ENCODE data around the gene BEST1. TPM values are rescaled to one million over a fixed set of nuclear protein-coding genes. Genes with fewer than 3 reads are reported as not detected.
"Not testable (repeated sequence)": the region's sequence is repeated elsewhere in the genome, so short reads cannot be mapped to it uniquely, and the experiment has no call there.

BEST1 gene
- total and polyA plus RNA-seq, 2 donors, result 2.0 to 6.7 TPM

- DNase-seq (ENCODE audit: extremely low spot score), result no peak
- H3K4me3 ChIP-seq (ENCODE audit: low read depth, low read length), result no peak overlapping the region
- no peak overlapping the region for H3K27ac ChIP-seq (ENCODE audit: low read depth)
- H3K4me1 ChIP-seq (ENCODE audit: insufficient read depth), result no peaks in the 10 kb centered on the region
- no peaks in the 10 kb centered on the region for H3K36me3 ChIP-seq (ENCODE audit: insufficient read depth)
- WGBS, result 65% methylated on average over 3 of the region's 3 CpGs
Measured at GRCh38 chr11:61958590-61958989, 8.4 kb downstream of the BEST1 start.

- H3K36me3 ChIP-seq (ENCODE audit: insufficient read depth), result no peaks in the 10 kb centered on the region
- WGBS, result 60% methylated on average over 2 of the region's 2 CpGs
- no peaks in the 10 kb centered on the region for H3K4me1 ChIP-seq (ENCODE audit: insufficient read depth)
- DNase-seq (ENCODE audit: extremely low spot score), result no peak
- no peak overlapping the region for H3K4me3 ChIP-seq (ENCODE audit: low read depth, low read length)
- no peak overlapping the region for H3K27ac ChIP-seq (ENCODE audit: low read depth)
Measured at GRCh38 chr11:61959114-61959513, 9.0 kb downstream of the BEST1 start.

GRCh38 chr11:61959678-61960077, 9.5 kb downstream of the BEST1 start:
- H3K27ac ChIP-seq (ENCODE audit: low read depth), result no peak overlapping the region
- H3K4me3 ChIP-seq (ENCODE audit: low read depth, low read length), result no peak overlapping the region
- H3K36me3 ChIP-seq (ENCODE audit: insufficient read depth), result no peaks in the 10 kb centered on the region
- no peaks in the 10 kb centered on the region for H3K4me1 ChIP-seq (ENCODE audit: insufficient read depth)
- WGBS, result 88% methylated on average over 6 of the region's 6 CpGs
- DNase-seq (ENCODE audit: extremely low spot score), result no peak

- DNase-seq (ENCODE audit: extremely low spot score), result no peak
- 78% methylated on average over 3 of the region's 3 CpGs for WGBS
- H3K4me3 ChIP-seq (ENCODE audit: low read depth, low read length), result no peak overlapping the region
- no peak overlapping the region for H3K27ac ChIP-seq (ENCODE audit: low read depth)
- H3K4me1 ChIP-seq (ENCODE audit: insufficient read depth), result no peaks in the 10 kb centered on the region
- H3K36me3 ChIP-seq (ENCODE audit: insufficient read depth), result peaks cover 4% of the 10 kb centered on the region
Measured at GRCh38 chr11:61960532-61960931, 10.4 kb downstream of the BEST1 start.

- Histone ChIP-seq H3K36me3 (ENCODE audit: insufficient read depth) (peaks cover 4% of the 10 kb centered on the region), H3K27ac (ENCODE audit: low read depth) (no peak overlapping the region)
- WGBS, result 86% methylated on average over 8 of the region's 8 CpGs
Measured at GRCh38 chr11:61961570-61962212, 11.5 kb downstream of the BEST1 start.

GRCh38 chr11:61962213-61963015, 12.3 kb downstream of the BEST1 start:
- H3K27ac ChIP-seq (ENCODE audit: low read depth), result peak overlapping the region; percentile 25
- H3K4me1 ChIP-seq (ENCODE audit: insufficient read depth), result no peaks in the 10 kb centered on the region
- no peak overlapping the region for H3K4me3 ChIP-seq (ENCODE audit: low read depth, low read length)
- peaks cover 4% of the 10 kb centered on the region for H3K36me3 ChIP-seq (ENCODE audit: insufficient read depth)
- no peak for DNase-seq (ENCODE audit: extremely low spot score)
- 88% methylated on average over 12 of the region's 12 CpGs for WGBS

More at GRCh38 chr11:61961570-61962212, 11.5 kb downstream of the BEST1 start:
- H3K4me3 ChIP-seq (ENCODE audit: low read depth, low read length), result no peak overlapping the region
- DNase-seq (ENCODE audit: extremely low spot score), result no peak
- H3K4me1 ChIP-seq (ENCODE audit: insufficient read depth), result no peaks in the 10 kb centered on the region

- Histone ChIP-seq H3K4me3 (ENCODE audit: low read depth, low read length) (no peak overlapping the region), H3K27ac (ENCODE audit: low read depth) (peak overlapping the region; percentile 25), H3K4me1 (ENCODE audit: insufficient read depth) (no peaks in the 10 kb centered on the region), H3K36me3 (ENCODE audit: insufficient read depth) (peaks cover 4% of the 10 kb centered on the region)
- no peak for DNase-seq (ENCODE audit: extremely low spot score)
- WGBS, result 97% methylated on average over 3 of the region's 3 CpGs
Measured at GRCh38 chr11:61963016-61963281, 12.8 kb downstream of the BEST1 start.

GRCh38 chr11:61963282-61964057, 13.3 kb downstream of the BEST1 start:
- no peak overlapping the region for H3K27ac ChIP-seq (ENCODE audit: low read depth)
- H3K36me3 ChIP-seq (ENCODE audit: insufficient read depth), result peaks cover 4% of the 10 kb centered on the region
- no peak overlapping the region for H3K4me3 ChIP-seq (ENCODE audit: low read depth, low read length)
- WGBS, result 57% methylated on average over 10 of the region's 10 CpGs
- DNase-seq (ENCODE audit: extremely low spot score), result no peak
- no peaks in the 10 kb centered on the region for H3K4me1 ChIP-seq (ENCODE audit: insufficient read depth)

- DNase-seq (ENCODE audit: extremely low spot score), result no peak
- Histone ChIP-seq H3K4me3 (ENCODE audit: low read depth, low read length) (no peak overlapping the region), H3K4me1 (ENCODE audit: insufficient read depth) (no peaks in the 10 kb centered on the region), H3K27ac (ENCODE audit: low read depth) (no peak overlapping the region), H3K36me3 (ENCODE audit: insufficient read depth) (peaks cover 4% of the 10 kb centered on the region)
- 75% methylated on average over 4 of the region's 4 CpGs for WGBS
Measured at GRCh38 chr11:61964058-61964665, 14.0 kb downstream of the BEST1 start.

- WGBS, result 66% methylated on average over 9 of the region's 9 CpGs
- Histone ChIP-seq H3K4me3 (ENCODE audit: low read depth, low read length) (peak overlapping the region; percentile 9), H3K27ac (ENCODE audit: low read depth) (peak overlapping the region; percentile 53)
- H3K4me1 ChIP-seq (ENCODE audit: insufficient read depth); DNase-seq (ENCODE audit: extremely low spot score); H3K36me3 ChIP-seq (ENCODE audit: insufficient read depth): not testable (repeated sequence)
Measured at GRCh38 chr11:61964666-61965271, 14.6 kb downstream of the BEST1 start.

- H3K36me3 ChIP-seq (ENCODE audit: insufficient read depth), result peaks cover 4% of the 10 kb centered on the region
- no peak for DNase-seq (ENCODE audit: extremely low spot score)
- H3K27ac ChIP-seq (ENCODE audit: low read depth), result peak overlapping the region; percentile 100
- no peaks in the 10 kb centered on the region for H3K4me1 ChIP-seq (ENCODE audit: insufficient read depth)
- WGBS, result under 1% methylated on average over 13 of the region's 13 CpGs
- H3K4me3 ChIP-seq (ENCODE audit: low read depth, low read length), result peak overlapping the region; percentile 65
Measured at GRCh38 chr11:61966734-61967115, 16.6 kb downstream of the BEST1 start.

GRCh38 chr11:61967116-61967923, 17.2 kb downstream of the BEST1 start, which contains the start of gene FTH1:
Gene FTH1 (minus strand): TSS chr11:61967634. CDS start chr11:61967425, 209 bp downstream.
- Histone ChIP-seq H3K4me1 (ENCODE audit: insufficient read depth) (no peaks in the 10 kb centered on the region), H3K36me3 (ENCODE audit: insufficient read depth) (peaks cover 4% of the 10 kb centered on the region), H3K4me3 (ENCODE audit: low read depth, low read length) (peak within 1 kb of the TSS; percentile 65), H3K27ac (ENCODE audit: low read depth) (peak within 1 kb of the TSS; percentile 100)
- DNase-seq (ENCODE audit: extremely low spot score), result no peak
- WGBS, result 2% methylated on average over 93 of the region's 93 CpGs
